Measurements from ENCODE around the gene GLIPR2. TPM values are rescaled to one million over a fixed set of nuclear protein-coding genes. Genes with fewer than 3 reads are reported as not detected.

The GLIPR2 gene
- total RNA-seq, 1 experiment from 2014 or later = 9.7 TPM

DNA sequence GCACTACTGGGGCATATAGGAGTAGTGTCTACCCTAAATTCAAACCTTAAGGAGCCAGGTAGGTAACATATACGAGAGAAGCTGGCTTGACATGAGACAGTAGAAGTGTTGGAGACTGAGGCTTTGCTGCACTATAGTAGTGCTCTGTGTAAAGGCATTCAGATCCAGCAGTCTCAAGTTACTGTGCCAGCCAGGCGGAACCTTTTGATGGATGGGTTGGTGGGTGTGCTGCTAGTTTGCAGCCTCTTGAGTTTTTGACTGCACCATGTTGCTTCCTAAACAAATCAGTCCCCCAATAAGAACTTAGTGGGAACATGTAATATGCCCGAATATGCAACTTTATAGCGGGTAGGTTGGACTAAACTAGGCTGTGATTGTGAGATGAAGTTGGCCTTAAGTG, 55.7 kb downstream of the GLIPR2 start:
- DNase-seq (ENCODE audit: low spot score) = no peak

DNA sequence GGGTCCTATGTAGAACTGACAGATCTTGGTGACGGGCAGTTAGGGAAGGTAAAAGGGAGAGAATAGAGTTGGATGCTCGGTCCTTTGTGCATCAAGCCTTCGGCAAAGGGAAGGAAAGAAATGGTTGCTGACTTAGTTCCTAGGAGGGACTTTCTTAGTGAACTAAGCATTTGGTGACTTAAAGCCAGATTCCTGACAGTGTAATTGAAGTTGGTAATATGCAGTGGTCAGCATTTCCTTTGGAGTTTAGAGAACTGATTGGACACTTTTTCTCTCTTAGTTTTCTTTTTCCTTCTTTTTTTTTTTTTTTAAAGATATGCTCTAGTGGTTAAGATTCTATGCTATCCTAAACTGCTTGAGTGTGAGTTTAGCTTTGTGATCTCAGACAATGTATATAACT, 56.5 kb downstream of the GLIPR2 start:
- no peak for DNase-seq (ENCODE audit: low spot score)

DNA sequence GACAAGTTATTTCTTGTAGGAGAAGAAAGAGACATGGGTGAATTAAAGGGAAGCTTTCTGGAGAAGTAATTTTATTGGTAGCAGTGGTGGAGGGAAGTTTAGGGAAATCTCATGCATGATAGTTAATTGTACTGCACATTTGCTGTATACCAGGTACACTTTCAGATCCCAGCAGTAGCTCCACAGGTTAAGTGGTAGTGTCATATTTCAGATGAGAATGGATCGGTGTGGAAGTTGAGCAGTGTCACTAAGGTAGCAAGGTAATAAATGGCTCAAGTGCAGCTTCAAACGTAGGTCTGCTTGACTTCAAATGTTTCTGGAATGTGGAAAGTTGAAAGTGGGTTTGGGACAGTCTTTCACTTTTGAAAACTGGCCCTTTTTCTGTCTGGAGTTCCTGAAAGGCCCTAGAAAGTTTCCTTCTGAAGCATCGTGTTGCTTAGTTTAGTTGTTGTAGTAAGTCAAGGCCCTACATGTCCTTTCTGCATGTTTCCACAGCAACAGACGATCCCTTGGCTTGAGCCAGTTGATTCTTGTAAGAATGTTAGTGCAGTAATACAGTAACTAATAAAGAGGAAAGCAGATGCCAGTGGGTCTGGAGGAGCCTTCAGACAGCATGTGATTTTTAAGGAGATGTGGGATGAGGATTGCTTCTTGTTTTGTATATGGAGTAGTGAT, 57.9 kb downstream of the GLIPR2 start:
- DNase-seq (ENCODE audit: low spot score) = no peak

DNA sequence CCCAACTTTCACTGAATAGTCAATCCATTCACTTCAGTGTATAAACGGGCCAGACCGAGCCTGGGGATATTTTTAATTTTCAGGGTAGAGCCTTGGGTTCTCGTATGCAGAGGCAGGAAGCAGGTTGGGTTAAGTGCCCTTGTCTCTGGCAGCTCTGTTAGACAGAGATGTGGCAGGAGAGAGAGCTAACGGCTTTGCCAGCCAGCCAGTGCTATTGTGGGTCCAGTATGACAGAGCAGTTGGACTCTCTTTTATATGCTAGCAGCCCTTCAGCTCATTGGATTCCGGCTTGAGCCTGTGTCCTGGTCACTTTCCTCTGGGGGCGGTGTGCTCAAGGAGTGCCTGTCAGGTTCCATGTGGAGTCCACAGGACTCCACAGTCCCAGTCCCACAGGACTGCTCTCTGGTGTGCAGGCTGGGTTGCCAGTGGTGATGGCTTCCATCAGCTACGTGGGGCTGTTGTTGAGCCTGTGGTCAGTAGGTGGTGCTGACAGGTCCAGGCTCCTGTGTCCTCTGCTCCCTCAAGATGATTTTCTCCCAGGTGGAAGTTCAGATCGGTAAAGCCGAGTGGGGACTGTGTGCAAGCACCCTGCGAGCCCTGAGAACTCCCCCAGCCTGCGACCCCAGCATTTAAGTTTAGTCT, 68.5 kb downstream of the GLIPR2 start:
- no peak for DNase-seq (ENCODE audit: low spot score)

DNA sequence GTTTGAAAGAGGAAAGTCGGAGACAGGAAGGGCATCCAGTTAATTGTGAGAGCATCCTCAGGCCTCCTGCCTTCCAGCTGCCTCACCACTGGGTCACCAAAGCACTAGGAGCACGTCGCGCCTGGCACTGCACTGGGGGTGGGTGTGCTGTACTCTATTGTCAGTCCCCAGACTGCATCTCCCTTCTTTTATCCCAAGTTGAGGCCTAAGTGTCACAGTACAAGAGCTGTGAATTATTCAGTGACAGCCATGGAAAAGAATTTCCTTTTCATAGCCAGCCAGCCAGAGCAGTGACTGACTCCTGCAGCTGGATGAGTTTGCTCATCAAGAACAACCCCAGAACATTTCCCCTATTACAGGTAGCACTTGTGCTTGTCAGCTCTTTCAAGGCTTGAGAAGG, 70.5 kb downstream of the GLIPR2 start:
- no peak for DNase-seq (ENCODE audit: low spot score)

DNA sequence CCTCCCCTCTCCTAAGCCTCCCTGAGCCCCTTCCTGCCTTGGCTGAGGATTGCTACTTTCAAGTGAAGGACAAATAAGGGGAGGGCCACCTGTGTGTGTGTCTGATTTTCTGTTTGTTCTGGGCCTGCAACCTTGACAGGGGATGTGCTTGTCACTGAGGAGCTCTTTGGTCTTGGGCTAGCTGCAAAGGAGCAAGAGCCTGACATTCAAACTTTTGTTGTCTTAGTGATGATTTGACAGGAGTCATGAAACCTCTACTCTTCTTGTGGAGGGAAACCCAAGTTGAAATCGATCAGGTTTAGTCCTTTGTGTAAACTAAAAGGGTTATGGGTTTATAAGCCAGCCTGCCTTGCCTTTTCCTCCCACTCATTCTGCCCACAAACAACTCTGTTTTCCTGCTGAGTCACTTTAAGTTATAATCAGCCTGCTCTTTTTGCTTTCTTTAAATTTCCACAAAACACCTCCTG, 71.0 kb downstream of the GLIPR2 start:
- DNase-seq (ENCODE audit: low spot score) = no peak

DNA sequence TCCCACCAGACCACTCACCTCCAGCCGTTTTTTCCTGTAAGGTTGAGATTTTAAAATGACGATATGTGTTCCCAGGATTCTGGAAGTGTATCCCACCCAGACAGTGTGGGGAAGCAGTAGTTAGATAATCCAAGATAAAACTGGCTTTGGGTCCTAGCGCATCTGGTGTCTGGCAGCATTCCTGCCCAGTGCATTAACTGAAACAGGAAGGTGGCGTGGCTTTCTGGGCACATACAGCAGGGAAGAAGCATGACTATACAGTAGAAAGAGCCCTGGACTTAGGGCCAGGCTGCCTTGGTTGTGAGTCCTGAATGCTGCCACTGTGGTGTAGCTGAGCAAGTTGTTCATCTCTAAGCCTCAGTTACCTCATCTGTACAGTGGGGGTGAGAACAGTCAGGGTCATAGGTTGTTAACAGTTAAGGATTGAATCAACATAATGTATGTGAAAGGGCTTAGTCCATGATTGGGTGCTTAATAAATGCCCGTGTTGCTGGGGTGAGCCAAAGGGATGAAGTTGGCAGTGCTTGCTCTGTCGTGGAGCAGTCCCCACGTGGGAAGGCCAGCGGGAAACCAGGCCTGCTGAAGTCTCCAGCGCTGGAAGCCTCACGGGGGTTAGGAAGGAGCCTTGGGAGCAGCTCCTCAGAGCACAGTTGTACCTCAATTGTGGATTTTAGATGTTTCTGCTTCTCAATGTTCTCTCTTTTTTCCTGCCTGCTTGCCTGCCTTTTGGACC, 72.2 kb downstream of the GLIPR2 start:
- no peak for DNase-seq (ENCODE audit: low spot score)

DNA sequence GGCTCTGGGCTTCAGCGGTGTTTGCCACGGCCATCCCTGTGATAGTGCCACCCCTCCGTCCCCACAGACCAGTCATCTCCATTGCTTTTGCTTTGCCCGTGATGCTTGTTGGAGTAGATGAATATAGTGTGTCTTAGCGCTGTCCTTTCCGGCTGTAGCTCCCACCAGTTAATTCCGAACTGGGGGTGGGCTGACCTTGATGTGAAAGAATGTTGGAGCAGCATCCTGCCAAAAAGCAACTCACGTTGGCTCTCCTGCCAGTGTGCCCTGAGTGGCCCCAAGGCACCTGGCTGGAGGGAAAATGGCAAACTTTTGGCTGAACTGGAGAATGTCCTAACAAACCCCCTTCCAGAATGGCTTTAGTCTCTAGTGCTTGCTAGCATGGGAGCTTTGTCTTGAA, 74.2 kb downstream of the GLIPR2 start:
- DNase-seq (ENCODE audit: low spot score) = no peak

DNA sequence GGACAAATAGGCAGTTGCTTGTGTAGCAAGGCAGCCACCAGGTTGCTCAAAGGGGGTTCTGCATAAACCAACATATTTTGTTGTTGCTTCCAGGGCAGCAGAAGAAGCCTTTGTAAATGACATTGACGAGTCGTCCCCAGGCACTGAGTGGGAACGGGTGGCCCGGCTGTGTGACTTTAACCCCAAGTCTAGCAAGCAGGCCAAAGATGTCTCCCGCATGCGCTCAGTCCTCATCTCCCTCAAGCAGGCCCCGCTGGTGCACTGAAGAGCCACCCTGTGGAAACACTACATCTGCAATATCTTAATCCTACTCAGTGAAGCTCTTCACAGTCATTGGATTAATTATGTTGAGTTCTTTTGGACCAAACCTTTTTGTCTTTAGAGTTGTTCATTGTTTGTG, 75.0 kb downstream of the GLIPR2 start:
- DNase-seq (ENCODE audit: low spot score) = no peak

DNA sequence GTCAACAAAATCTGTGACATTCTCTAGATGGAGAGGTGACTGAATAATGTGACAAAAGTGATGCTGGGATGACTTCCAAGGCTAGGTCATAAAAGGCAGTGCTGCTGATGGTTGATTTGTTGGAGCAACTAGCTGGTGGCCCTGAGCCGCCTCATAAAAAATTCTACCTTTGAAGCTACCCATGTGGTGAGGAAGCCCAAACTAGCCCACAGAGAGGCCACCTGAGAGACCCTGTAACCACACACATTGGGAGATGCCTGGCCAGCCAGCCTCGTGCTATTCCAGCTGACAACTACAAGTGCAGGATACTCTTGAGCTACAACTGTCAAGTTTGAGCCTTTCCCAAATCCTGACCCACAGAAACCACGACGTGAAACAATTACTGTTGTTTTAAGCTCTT, 76.9 kb downstream of the GLIPR2 start:
- no peak for DNase-seq (ENCODE audit: low spot score)

Other genes starting within 250 kb of the GLIPR2 start
- gene HRCT1, start 230.5 kb upstream of the GLIPR2 start, total RNA-seq (2014; rRNA removed; shearing (Covaris generic)) = 0.41 TPM in 1 of 2 replicates, not detected in the other
- gene SPAAR, start 227.2 kb upstream of the GLIPR2 start, total RNA-seq (2014; rRNA removed; shearing (Covaris generic)) = 0.12 and 0.27 TPM in 2 replicates
- gene OR2S2, start 178.6 kb upstream of the GLIPR2 start, total RNA-seq (2014; rRNA removed; shearing (Covaris generic)) = not detected in 2 replicates
- gene RECK, start 99.8 kb upstream of the GLIPR2 start, total RNA-seq (2014; rRNA removed; shearing (Covaris generic)) = 14.3 and 16.7 TPM in 2 replicates
- 0.17 TPM in 1 of 2 replicates, not detected in the other for gene CCIN, start 32.7 kb downstream of the GLIPR2 start, total RNA-seq (2014; rRNA removed; shearing (Covaris generic))
- gene CLTA, start 54.2 kb downstream of the GLIPR2 start, total RNA-seq (2014; rRNA removed; shearing (Covaris generic)) = 441 and 475 TPM in 2 replicates
- 28.3 and 29.8 TPM in 2 replicates for gene GNE, start 121.7 kb downstream of the GLIPR2 start, total RNA-seq (2014; rRNA removed; shearing (Covaris generic))

Data from H4 (cell line).